Gastrocnemius medialis (tissue), 4 donors: ENCODE measurements around the gene PDIA5.

Experiments
- CTCF ChIP-seq, 5 experiments: fragments of 450-650 bp in 3 of 5; fragments of 200-600 bp in 2 of 5; sonication (generic) in 2 of 5; IDR thresholded peaks in 4 of 5; conservative IDR thresholded peaks in 1 of 5; 1 replicate in 4 of 5; 2 replicates in 1 of 5; pipeline ENCODE4 v1.5.1; 2016 to 2019; ENCODE audit warnings: antibody characterized with exemption in 5 of 5, mild to moderate bottlenecking in 3 of 5, moderate library complexity in 3 of 5
- POLR2A ChIP-seq, 2 donors: fragments of 450-650 bp; IDR thresholded peaks; one replicate each; pipeline ENCODE4 v1.6.1; 2017; ENCODE audit warnings: antibody characterized with exemption in 2 of 2, mild to moderate bottlenecking in 2 of 2, moderate library complexity in 2 of 2

GRCh38 chr3:123193448-123194101 lies 126.8 kb downstream of the PDIA5 start:
- TF ChIP-seq CTCF (IDR thresholded peaks at IDR 0.05 in 4 of 5, conservative IDR thresholded peaks at IDR 0.05 in 1 of 5) = no peak
- TF ChIP-seq POLR2A (IDR thresholded peaks at IDR 0.05) = no peak
